Neural cell (in vitro differentiated cells): ENCODE measurements around the gene JAZF1. TPM values are rescaled to one million over a fixed set of nuclear protein-coding genes. Genes with fewer than 3 reads are reported as not detected.

ENCODE experiments used
- H2AFZ ChIP-seq: fragments of 200-600, 300-800 bp; sonication (generic), shearing (Covaris generic); 2 replicates; pipeline ENCODE4 v1.6.0; 2014; ENCODE audit warnings: low read depth, mild to moderate bottlenecking, antibody characterized with exemption, low read length, moderate library complexity
- H3F3A ChIP-seq: fragments of 200-600 bp; shearing (Covaris generic); 2 replicates; pipeline ENCODE4 v1.6.1; 2016; ENCODE audit warnings: mild to moderate bottlenecking, moderate library complexity, mixed read lengths, antibody characterized with exemption, low read length; ENCODE audit not compliant: insufficient read depth, poor library complexity, severe bottlenecking
- H3K27ac ChIP-seq: fragments of 200-600, 300-800 bp; sonication (generic), shearing (Covaris generic); 2 replicates; pipeline ENCODE4 v1.5.1; 2014; ENCODE audit warnings: mild to moderate bottlenecking, low read length, moderate library complexity
- H3K27me3 ChIP-seq: fragments of 300-800, 200-600 bp; sonication (generic), shearing (Covaris generic); 2 replicates; pipeline ENCODE4 v1.6.0; 2014; ENCODE audit warnings: mild to moderate bottlenecking, low read depth, low read length, moderate library complexity; ENCODE audit not compliant: insufficient read depth
- H3K36me3 ChIP-seq: fragments of 300-800, 200-600 bp; sonication (generic), shearing (Covaris generic); 2 replicates; pipeline ENCODE4 v1.5.1; 2014; ENCODE audit warnings: mild to moderate bottlenecking, antibody characterized with exemption, low read length, moderate library complexity; ENCODE audit not compliant: insufficient read depth
- H3K4me2 ChIP-seq: fragments of 300-800, 200-600 bp; sonication (generic), shearing (Covaris generic); 2 replicates; pipeline ENCODE4 v1.6.0; 2014; ENCODE audit warnings: mild to moderate bottlenecking, low read length
- H3K4me3 ChIP-seq: fragments of 300-800, 200-600 bp; sonication (generic), shearing (Covaris generic); 2 replicates; pipeline ENCODE4 v1.5.1; 2014; ENCODE audit warnings: mild to moderate bottlenecking, low read length, moderate library complexity
- H3K79me2 ChIP-seq: fragments of 200-600 bp; shearing (Covaris generic); replicated peaks from 2 replicates; pipeline ENCODE4 v1.6.0; 2014; ENCODE audit warnings: mild to moderate bottlenecking, low read length, moderate library complexity; ENCODE audit not compliant: insufficient read depth
- H3K9ac ChIP-seq: fragments of 300-800, 200-600 bp; sonication (generic), shearing (Covaris generic); 2 replicates; pipeline ENCODE4 v1.6.1; 2016; ENCODE audit warnings: mild to moderate bottlenecking, low read length, mixed read lengths
- H3K9me2 ChIP-seq: fragments of 200-600 bp; shearing (Covaris generic); 2 replicates; pipeline ENCODE4 v1.6.1; 2016; ENCODE audit warnings: mild to moderate bottlenecking, low read length, mixed read lengths; ENCODE audit not compliant: insufficient read depth
- H3K9me3 ChIP-seq: fragments of 200-600, 300-800 bp; sonication (generic), shearing (Covaris generic); 2 replicates; pipeline ENCODE4 v1.6.1; 2016; ENCODE audit warnings: mild to moderate bottlenecking, mixed run types, low read length, moderate library complexity, mixed read lengths
- H4K20me1 ChIP-seq: fragments of 200-600 bp; shearing (Covaris generic); 2 replicates; pipeline ENCODE4 v1.6.1; 2016; ENCODE audit warnings: mild to moderate bottlenecking, mixed run types; ENCODE audit not compliant: insufficient read depth
- CTCF ChIP-seq: fragments of 450-650 bp; IDR thresholded peaks from 2 replicates; pipeline ENCODE4 v1.5.1; 2014; ENCODE audit warnings: antibody characterized with exemption, mild to moderate bottlenecking, moderate library complexity; ENCODE audit not compliant: poor library complexity, severe bottlenecking
- EP300 ChIP-seq: fragments of 450-650 bp; conservative IDR thresholded peaks from 2 replicates; pipeline ENCODE4 v1.6.1; 2014; ENCODE audit warnings: antibody characterized with exemption, mild to moderate bottlenecking, moderate library complexity; ENCODE audit not compliant: poor library complexity, severe bottlenecking
- EZH2 ChIP-seq: fragments of 200-600, 300-800 bp; shearing (Covaris generic), sonication (generic); IDR thresholded peaks from 2 replicates; pipeline ENCODE4 v1.6.1; 2014; ENCODE audit warnings: antibody characterized with exemption, low read length, borderline replicate concordance, mild to moderate bottlenecking; ENCODE audit not compliant: insufficient read depth, poor library complexity, severe bottlenecking
- MXI1 ChIP-seq: fragments of 450-650 bp; conservative IDR thresholded peaks from 2 replicates; pipeline ENCODE4 v1.6.1; 2014; ENCODE audit warnings: antibody characterized with exemption, mild to moderate bottlenecking; ENCODE audit not compliant: poor library complexity, severe bottlenecking
- POLR2AphosphoS5 ChIP-seq: IDR thresholded peaks from 2 replicates; pipeline ENCODE4 v1.6.1; 2012
- RAD21 ChIP-seq: fragments of 450-650 bp; conservative IDR thresholded peaks from 2 replicates; pipeline ENCODE4 v1.6.1; 2014; ENCODE audit warnings: antibody characterized with exemption, mild to moderate bottlenecking, moderate library complexity
- REST ChIP-seq: IDR thresholded peaks from 2 replicates; pipeline ENCODE4 v1.6.1; 2012; ENCODE audit warnings: borderline replicate concordance
- SMC3 ChIP-seq: fragments of 450-650 bp; conservative IDR thresholded peaks from 2 replicates; pipeline ENCODE4 v1.6.1; 2014; ENCODE audit warnings: antibody characterized with exemption, mild to moderate bottlenecking, moderate library complexity; ENCODE audit not compliant: poor library complexity
- TAF1 ChIP-seq: IDR thresholded peaks from 2 replicates; pipeline ENCODE4 v1.6.1; 2012; ENCODE audit warnings: low read depth
- polyA plus RNA-seq: library from polyadenylated mRNA; depleted of rRNA; stranded (reverse); fragments of >200 nt; gene quantifications from 2 replicates; pipeline ENCODE4 v1.2.3, GENCODE V29; 2014

The JAZF1 gene
- polyA plus RNA-seq, 1 donor from 2014 or later, result 29.5 TPM

GRCh38 chr7:28195910-28196620 is 15.5 kb upstream of the JAZF1 start:
- Histone ChIP-seq H3K4me2 (no peak overlapping the region), H4K20me1 (no peaks in the 10 kb centered on the region), H3K27me3 (no peaks in the 10 kb centered on the region), H3K9me2 (no peaks in the 10 kb centered on the region), H3K79me2 (no peaks in the 10 kb centered on the region), H3F3A (no peaks in the 10 kb centered on the region), H3K9ac (no peak overlapping the region), H3K27ac (no peak overlapping the region), H2AFZ (no peak overlapping the region), H3K36me3 (no peaks in the 10 kb centered on the region), H3K9me3 (no peaks in the 10 kb centered on the region), H3K4me3 (no peak overlapping the region)
- no peak for TF ChIP-seq EZH2
- TF ChIP-seq RAD21, result no peak
- TF ChIP-seq EP300, result no peak
- no peak for TF ChIP-seq POLR2AphosphoS5

- H3K27ac ChIP-seq, result no peak overlapping the region
- no peaks in the 10 kb centered on the region for H3K9me3 ChIP-seq
- no peaks in the 10 kb centered on the region for H4K20me1 ChIP-seq
- no peaks in the 10 kb centered on the region for H3K27me3 ChIP-seq
- no peak overlapping the region for H3K9ac ChIP-seq
- H3K4me3 ChIP-seq, result no peak overlapping the region
- no peaks in the 10 kb centered on the region for H3K36me3 ChIP-seq
- no peak overlapping the region for H2AFZ ChIP-seq
- no peaks in the 10 kb centered on the region for H3K9me2 ChIP-seq
- no peaks in the 10 kb centered on the region for H3F3A ChIP-seq
- H3K4me2 ChIP-seq, result no peak overlapping the region
- TF ChIP-seq MXI1, result no peak
- H3K79me2 ChIP-seq, result no peaks in the 10 kb centered on the region
Observed at GRCh38 chr7:28192786-28193585, 12.4 kb upstream of the JAZF1 start.

- TF ChIP-seq RAD21, result no peak
- no peak for TF ChIP-seq CTCF
- no peak for TF ChIP-seq REST
- TF ChIP-seq POLR2AphosphoS5, result no peak
- no peak for TF ChIP-seq EZH2
- no peak for TF ChIP-seq EP300
- no peak for TF ChIP-seq MXI1
- TF ChIP-seq SMC3, result no peak
- no peak for TF ChIP-seq TAF1
- Histone ChIP-seq H3K36me3 (no peaks in the 10 kb centered on the region), H3K27me3 (no peaks in the 10 kb centered on the region), H3K79me2 (no peaks in the 10 kb centered on the region), H3K9me2 (no peaks in the 10 kb centered on the region), H2AFZ (no peak overlapping the region), H4K20me1 (no peaks in the 10 kb centered on the region), H3K4me2 (no peak overlapping the region), H3K27ac (no peak overlapping the region), H3K4me3 (no peak overlapping the region), H3K9me3 (no peaks in the 10 kb centered on the region), H3F3A (no peaks in the 10 kb centered on the region), H3K9ac (no peak overlapping the region)
Observed at GRCh38 chr7:28191751-28192150, 11.2 kb upstream of the JAZF1 start.
